Measurements from ENCODE around the gene FKBP14. TPM values are rescaled to one million over a fixed set of nuclear protein-coding genes. Genes with fewer than 3 reads are reported as not detected.

FKBP14 gene, protein sequence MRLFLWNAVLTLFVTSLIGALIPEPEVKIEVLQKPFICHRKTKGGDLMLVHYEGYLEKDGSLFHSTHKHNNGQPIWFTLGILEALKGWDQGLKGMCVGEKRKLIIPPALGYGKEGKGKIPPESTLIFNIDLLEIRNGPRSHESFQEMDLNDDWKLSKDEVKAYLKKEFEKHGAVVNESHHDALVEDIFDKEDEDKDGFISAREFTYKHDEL
- 10 to 100 TPM in 3 of 6 donors, 1 to 10 TPM in 3; 4.2 to 13.7 (median 9.5) TPM for total RNA-seq

DNA sequence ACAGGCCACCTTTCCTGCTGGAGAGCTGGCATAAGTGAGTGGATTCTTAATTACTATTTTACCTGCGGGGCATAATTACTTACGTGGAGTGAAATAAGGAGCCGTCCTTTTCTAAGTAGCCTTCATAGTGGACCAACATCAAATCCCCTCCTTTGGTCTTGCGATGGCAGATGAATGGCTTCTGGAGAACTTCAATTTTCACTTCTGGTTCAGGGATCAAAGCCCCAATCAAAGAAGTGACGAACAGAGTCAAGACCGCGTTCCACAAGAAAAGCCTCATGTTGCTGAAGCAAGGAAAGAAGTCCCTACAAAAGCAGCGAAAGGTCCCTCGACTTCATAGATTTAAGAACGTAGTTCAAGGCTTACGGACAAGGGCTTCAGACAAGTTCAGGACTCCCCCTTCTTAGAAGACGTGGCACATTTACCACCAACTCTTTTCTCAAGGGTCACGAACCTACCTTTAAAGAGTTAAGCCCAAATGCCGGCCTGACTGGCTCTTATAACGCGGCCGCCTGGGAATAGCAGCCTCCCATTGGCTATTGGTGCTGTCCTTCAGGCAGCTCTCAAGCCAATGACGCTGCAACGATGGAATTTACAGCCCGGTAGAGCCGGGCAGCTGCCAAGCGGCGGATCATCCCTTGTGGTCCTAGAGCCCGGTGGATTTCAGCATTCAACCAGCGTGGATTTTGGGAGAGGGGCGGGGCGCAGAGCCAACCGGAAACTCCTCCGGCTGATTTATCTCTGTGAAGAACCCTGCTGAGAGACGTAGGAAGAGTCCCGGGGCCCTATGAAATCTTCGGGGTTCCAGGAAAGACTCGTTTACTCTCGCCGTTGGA, at the start of gene FKBP14:
Gene FKBP14, minus strand, starts transcription at position 474 of the 836 bp plus-strand sequence. Its CDS starts 194 bp downstream, at position 280.
- WGBS, 2 donors: 1% methylated on average over 22 to 35 of the region's 35 CpGs
- Histone ChIP-seq H3K4me3 (peak within 1 kb of the TSS; percentile 46 to 99 (median 90)), H3K36me3 (no peaks in the 10 kb centered on the region), H3K27me3 (no peaks in the 10 kb centered on the region), H3K4me1 (peaks cover 12 to 41% (median 32%) of the 10 kb centered on the region in 4 donors), H3K27ac (peak within 1 kb of the TSS; percentile 80 to 95 (median 86)), H3K9me3 (no peaks in the 10 kb centered on the region)
- ATAC-seq (ENCODE audit: low FRiP score in 2 of 2) (peak; percentile 96 to 98), DNase-seq (peak; percentile 90 to 98)
- TF ChIP-seq EP300 (IDR thresholded peaks at IDR 0.05) (no peak), POLR2AphosphoS5 (IDR thresholded peaks at IDR 0.05) (peak; percentile 32 to 68), POLR2A (IDR thresholded peaks at IDR 0.05) (peak in 2 of 4 donors; percentile 22 to 46)
- TF ChIP-seq, protein P1, sequence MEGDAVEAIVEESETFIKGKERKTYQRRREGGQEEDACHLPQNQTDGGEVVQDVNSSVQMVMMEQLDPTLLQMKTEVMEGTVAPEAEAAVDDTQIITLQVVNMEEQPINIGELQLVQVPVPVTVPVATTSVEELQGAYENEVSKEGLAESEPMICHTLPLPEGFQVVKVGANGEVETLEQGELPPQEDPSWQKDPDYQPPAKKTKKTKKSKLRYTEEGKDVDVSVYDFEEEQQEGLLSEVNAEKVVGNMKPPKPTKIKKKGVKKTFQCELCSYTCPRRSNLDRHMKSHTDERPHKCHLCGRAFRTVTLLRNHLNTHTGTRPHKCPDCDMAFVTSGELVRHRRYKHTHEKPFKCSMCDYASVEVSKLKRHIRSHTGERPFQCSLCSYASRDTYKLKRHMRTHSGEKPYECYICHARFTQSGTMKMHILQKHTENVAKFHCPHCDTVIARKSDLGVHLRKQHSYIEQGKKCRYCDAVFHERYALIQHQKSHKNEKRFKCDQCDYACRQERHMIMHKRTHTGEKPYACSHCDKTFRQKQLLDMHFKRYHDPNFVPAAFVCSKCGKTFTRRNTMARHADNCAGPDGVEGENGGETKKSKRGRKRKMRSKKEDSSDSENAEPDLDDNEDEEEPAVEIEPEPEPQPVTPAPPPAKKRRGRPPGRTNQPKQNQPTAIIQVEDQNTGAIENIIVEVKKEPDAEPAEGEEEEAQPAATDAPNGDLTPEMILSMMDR (IDR thresholded peaks at IDR 0.05): peak in 1 of 6 experiments; percentile 6

DNA sequence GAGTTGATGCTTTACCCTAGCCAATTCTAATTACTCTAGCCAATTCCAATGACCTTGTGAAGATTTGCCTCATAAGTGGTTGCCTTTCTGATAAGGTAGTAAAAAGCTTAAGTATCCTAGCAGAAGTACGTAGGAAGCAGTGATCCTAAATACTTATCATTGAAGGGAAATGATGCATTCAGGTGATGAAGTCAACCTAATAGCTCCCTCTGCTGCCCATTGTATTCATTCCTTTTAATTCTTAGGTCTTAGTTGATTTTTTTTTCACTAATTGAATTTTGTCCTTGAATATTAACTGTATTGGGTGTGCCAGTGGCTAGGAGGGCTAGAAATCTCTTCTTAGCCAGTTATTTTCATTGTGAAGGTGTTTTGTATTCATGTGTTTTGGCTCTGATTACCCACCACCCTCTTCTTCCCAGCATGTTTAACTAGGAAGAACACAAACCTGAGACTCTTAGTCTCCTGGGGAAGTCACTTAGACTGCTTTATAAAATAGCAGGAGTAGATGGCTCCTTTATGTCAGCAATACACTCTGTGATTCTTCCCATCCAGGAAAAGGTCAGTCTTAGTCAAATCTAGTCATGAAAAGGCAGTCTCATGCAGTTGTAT, 48.0 kb upstream of the FKBP14 start:
- ATAC-seq (ENCODE audit: low FRiP score in 2 of 2) (peak in 1 of 2 donors; percentile 39), DNase-seq (no peak)
- H3K4me1 ChIP-seq: no peaks in the 10 kb centered on the region
- H3K4me3 ChIP-seq: no peak overlapping the region
- WGBS, 2 donors: 33 to 36% methylated on average over 1 of the region's 1 CpG
- TF ChIP-seq POLR2AphosphoS5 (IDR thresholded peaks at IDR 0.05) (no peak), POLR2A (IDR thresholded peaks at IDR 0.05) (no peak), EP300 (IDR thresholded peaks at IDR 0.05) (no peak)
- TF ChIP-seq, protein P1 (IDR thresholded peaks at IDR 0.05): peak in 2 of 6 experiments; percentile 36 to 48
- no peaks in the 10 kb centered on the region for H3K9me3 ChIP-seq
- H3K27ac ChIP-seq: no peak overlapping the region
- no peaks in the 10 kb centered on the region for H3K27me3 ChIP-seq
- peaks cover 0 to 10% (median 5%) of the 10 kb centered on the region in 4 donors for H3K36me3 ChIP-seq

DNA sequence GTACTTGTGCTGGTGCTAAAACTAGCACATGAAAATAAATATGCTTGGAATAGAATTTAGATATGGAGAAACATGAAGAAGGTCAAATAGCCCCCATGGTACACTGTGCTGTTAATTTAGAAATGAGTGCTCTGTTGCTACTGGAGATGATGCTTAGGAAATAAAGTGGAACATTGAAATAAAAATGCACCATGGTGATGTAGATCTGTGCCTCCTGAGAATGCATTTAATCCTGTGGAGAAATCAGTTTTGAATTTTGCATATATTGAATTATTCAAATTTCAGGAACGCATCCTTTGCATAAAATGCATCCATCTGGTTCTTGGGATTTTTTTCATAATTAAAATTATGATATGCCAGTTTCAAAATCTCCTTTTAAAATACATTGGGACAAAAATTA, 46.2 kb upstream of the FKBP14 start:
- H3K36me3 ChIP-seq: peaks cover 0 to 5% (median 1%) of the 10 kb centered on the region in 4 donors
- no peaks in the 10 kb centered on the region for H3K27me3 ChIP-seq
- no peaks in the 10 kb centered on the region for H3K9me3 ChIP-seq
- H3K4me3 ChIP-seq: no peak overlapping the region
- no peak for DNase-seq
- WGBS, 2 donors: 92 to 93% methylated on average over 1 of the region's 1 CpG
- peaks cover 0 to 6% (median 0%) of the 10 kb centered on the region in 4 donors for H3K4me1 ChIP-seq
- TF ChIP-seq POLR2AphosphoS5 (IDR thresholded peaks at IDR 0.05): no peak
- TF ChIP-seq, protein P1 (IDR thresholded peaks at IDR 0.05): no peak
- TF ChIP-seq EP300 (IDR thresholded peaks at IDR 0.05): no peak
- no peak for TF ChIP-seq POLR2A (IDR thresholded peaks at IDR 0.05)
- ATAC-seq (ENCODE audit: low FRiP score in 2 of 2): no peak
- no peak overlapping the region for H3K27ac ChIP-seq

DNA sequence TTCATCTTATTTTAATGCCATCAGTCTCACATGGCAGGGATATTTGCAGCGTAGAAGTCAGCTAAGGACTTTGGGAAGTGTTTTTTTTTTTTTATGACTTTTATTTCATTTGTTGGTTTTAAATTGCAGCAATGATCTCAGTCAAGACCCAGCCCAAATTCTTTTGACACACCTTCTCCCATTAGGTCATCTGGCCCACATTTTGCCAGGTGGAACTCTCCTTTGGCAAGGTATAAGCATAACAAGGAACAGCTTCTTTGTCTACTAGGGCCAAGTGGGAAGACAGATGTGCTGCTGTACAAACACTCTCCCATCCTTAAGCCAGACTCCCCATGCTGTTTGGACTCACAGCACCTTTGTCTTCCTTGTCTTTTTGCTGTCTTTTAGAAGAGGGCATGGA, 43.5 kb upstream of the FKBP14 start:
- H3K4me3 ChIP-seq: no peak overlapping the region
- H3K27ac ChIP-seq: no peak overlapping the region
- ATAC-seq (ENCODE audit: low FRiP score in 2 of 2) (no peak), DNase-seq (no peak)
- no peaks in the 10 kb centered on the region for H3K27me3 ChIP-seq
- 0% methylated on average over 1 of the region's 1 CpG for WGBS, 2 donors
- TF ChIP-seq, protein P1 (IDR thresholded peaks at IDR 0.05): no peak
- TF ChIP-seq EP300 (IDR thresholded peaks at IDR 0.05) (no peak), POLR2AphosphoS5 (IDR thresholded peaks at IDR 0.05) (no peak), POLR2A (IDR thresholded peaks at IDR 0.05) (no peak)
- H3K36me3 ChIP-seq: peaks cover 0 to 5% (median 1%) of the 10 kb centered on the region in 4 donors
- H3K4me1 ChIP-seq: peaks cover 0 to 6% (median 0%) of the 10 kb centered on the region in 4 donors
- H3K9me3 ChIP-seq: no peaks in the 10 kb centered on the region

Measured in upper lobe of left lung (tissue), 6 donors.